Measurements from ENCODE around the gene CDADC1.

Gene CDADC1

GRCh38 chr13:49253310-49253709, 5.6 kb downstream of the CDADC1 start:
- peaks cover 39% of the 10 kb centered on the region for H3K36me3 Mint-ChIP-seq (ENCODE audit: low read depth)
- no peaks in the 10 kb centered on the region for H3K27me3 Mint-ChIP-seq (ENCODE audit: low read depth, poor library complexity)
- no peak for DNase-seq
- no peak overlapping the region for H3K4me3 Mint-ChIP-seq
- H3K27ac Mint-ChIP-seq = no peak overlapping the region
- H3K4me1 Mint-ChIP-seq = peaks cover 16% of the 10 kb centered on the region
- H3K9me3 Mint-ChIP-seq = no peaks in the 10 kb centered on the region
- no peak for TF ChIP-seq CTCF (IDR thresholded peaks at IDR 0.05)

- no peak for DNase-seq
- no peak overlapping the region for H3K4me3 Mint-ChIP-seq
- H3K27me3 Mint-ChIP-seq (ENCODE audit: low read depth, poor library complexity) = no peaks in the 10 kb centered on the region
- no peaks in the 10 kb centered on the region for H3K9me3 Mint-ChIP-seq
- no peak for TF ChIP-seq CTCF (IDR thresholded peaks at IDR 0.05)
- peaks cover 39% of the 10 kb centered on the region for H3K36me3 Mint-ChIP-seq (ENCODE audit: low read depth)
- no peak overlapping the region for H3K27ac Mint-ChIP-seq
- peaks cover 9% of the 10 kb centered on the region for H3K4me1 Mint-ChIP-seq
Measured at GRCh38 chr13:49254007-49254406, 6.3 kb downstream of the CDADC1 start.

- DNase-seq = no peak
- Mint-ChIP-seq H3K27me3 (ENCODE audit: low read depth, poor library complexity) (no peaks in the 10 kb centered on the region), H3K4me1 (no peaks in the 10 kb centered on the region), H3K9me3 (no peaks in the 10 kb centered on the region), H3K36me3 (ENCODE audit: low read depth) (peaks cover 53% of the 10 kb centered on the region), H3K4me3 (no peak overlapping the region), H3K27ac (no peak overlapping the region)
- no peak for TF ChIP-seq CTCF (IDR thresholded peaks at IDR 0.05)
Measured at GRCh38 chr13:49256841-49257240, 9.1 kb downstream of the CDADC1 start.

GRCh38 chr13:49258089-49258796, 10.5 kb downstream of the CDADC1 start:
- no peak for DNase-seq
- no peaks in the 10 kb centered on the region for H3K9me3 Mint-ChIP-seq
- peaks cover 53% of the 10 kb centered on the region for H3K36me3 Mint-ChIP-seq (ENCODE audit: low read depth)
- H3K4me3 Mint-ChIP-seq = no peak overlapping the region
- H3K27ac Mint-ChIP-seq = no peak overlapping the region
- H3K27me3 Mint-ChIP-seq (ENCODE audit: low read depth, poor library complexity) = no peaks in the 10 kb centered on the region
- no peak for TF ChIP-seq CTCF (IDR thresholded peaks at IDR 0.05)
- H3K4me1 Mint-ChIP-seq = no peaks in the 10 kb centered on the region

GRCh38 chr13:49259586-49259985, 11.9 kb downstream of the CDADC1 start:
- no peaks in the 10 kb centered on the region for H3K9me3 Mint-ChIP-seq
- no peak for DNase-seq
- H3K4me1 Mint-ChIP-seq = no peaks in the 10 kb centered on the region
- TF ChIP-seq CTCF (IDR thresholded peaks at IDR 0.05) = no peak
- no peaks in the 10 kb centered on the region for H3K27me3 Mint-ChIP-seq (ENCODE audit: low read depth, poor library complexity)
- no peak overlapping the region for H3K27ac Mint-ChIP-seq
- peaks cover 43% of the 10 kb centered on the region for H3K36me3 Mint-ChIP-seq (ENCODE audit: low read depth)
- no peak overlapping the region for H3K4me3 Mint-ChIP-seq

- Mint-ChIP-seq H3K27me3 (ENCODE audit: low read depth, poor library complexity) (no peaks in the 10 kb centered on the region), H3K36me3 (ENCODE audit: low read depth) (peaks cover 23% of the 10 kb centered on the region), H3K9me3 (no peaks in the 10 kb centered on the region), H3K27ac (no peak overlapping the region), H3K4me1 (peaks cover 7% of the 10 kb centered on the region), H3K4me3 (no peak overlapping the region)
- no peak for DNase-seq
- no peak for TF ChIP-seq CTCF (IDR thresholded peaks at IDR 0.05)
Measured at GRCh38 chr13:49262634-49263033, 14.9 kb downstream of the CDADC1 start.

Measured in nephron progenitor cell (in vitro differentiated cells).